ENCODE data around the gene NUP133.
"Not testable (repeated sequence)": the region's sequence is repeated elsewhere in the genome, so short reads cannot be mapped to it uniquely, and the experiment has no call there.

NUP133 gene

GRCh38 chr1:229448354-229448753 is 59.8 kb downstream of the NUP133 start:
- no peak for DNase-seq

- no peak for DNase-seq
Measured at GRCh38 chr1:229447809-229448252, 60.3 kb downstream of the NUP133 start.

GRCh38 chr1:229445828-229446227 is 62.3 kb downstream of the NUP133 start:
- no peak for DNase-seq

- no peak for DNase-seq
Measured at GRCh38 chr1:229440851-229441537, 67.1 kb downstream of the NUP133 start.

- DNase-seq = no peak
Measured at GRCh38 chr1:229438021-229438420, 70.1 kb downstream of the NUP133 start.

- no peak for DNase-seq
Measured at GRCh38 chr1:229437443-229437842, 70.7 kb downstream of the NUP133 start.

- DNase-seq = no peak
Measured at GRCh38 chr1:229436201-229436600, 71.9 kb downstream of the NUP133 start.

- peak; percentile 40 for DNase-seq
Measured at GRCh38 chr1:229434641-229435051, 73.5 kb downstream of the NUP133 start.

GRCh38 chr1:229434005-229434640 is 74.0 kb downstream of the NUP133 start, which contains the start of gene ACTA1:
Gene ACTA1 (minus strand): TSS chr1:229434094. CDS start chr1:229433115, 979 bp downstream.
- DNase-seq = no peak

- DNase-seq = no peak
Measured at GRCh38 chr1:229433364-229434004, 74.7 kb downstream of the NUP133 start.

GRCh38 chr1:229432905-229433304 is 75.2 kb downstream of the NUP133 start:
- no peak for DNase-seq

- DNase-seq = no peak
Measured at GRCh38 chr1:229432116-229432461, 76.1 kb downstream of the NUP133 start.

GRCh38 chr1:229431284-229432115 is 76.6 kb downstream of the NUP133 start:
- DNase-seq = no peak

- no peak for DNase-seq
Measured at GRCh38 chr1:229430761-229431283, 77.3 kb downstream of the NUP133 start.

GRCh38 chr1:229428256-229428655 is 79.9 kb downstream of the NUP133 start:
- no peak for DNase-seq

- DNase-seq = no peak
Measured at GRCh38 chr1:229427572-229427971, 80.6 kb downstream of the NUP133 start.

- DNase-seq = no peak
Measured at GRCh38 chr1:229425564-229426159, 82.5 kb downstream of the NUP133 start.

GRCh38 chr1:229420765-229421164 is 87.4 kb downstream of the NUP133 start:
- DNase-seq = peak; percentile 7

GRCh38 chr1:229420224-229420623 is 87.9 kb downstream of the NUP133 start:
- DNase-seq = no peak

GRCh38 chr1:229418586-229418985 is 89.6 kb downstream of the NUP133 start:
- DNase-seq = not testable (repeated sequence)

GRCh38 chr1:229412810-229413209 is 95.3 kb downstream of the NUP133 start:
- DNase-seq = not testable (repeated sequence)

GRCh38 chr1:229412056-229412455 is 96.1 kb downstream of the NUP133 start:
- DNase-seq = no peak
